ENCODE results near the gene GDF10. TPM values are rescaled to one million over a fixed set of nuclear protein-coding genes. Genes with fewer than 3 reads are reported as not detected.

Gene GDF10
- total RNA-seq, 2 experiments from 2014 or later = not detected

GRCh38 chr10:47296156-47296894 lies 3.7 kb upstream of the GDF10 start:
- ChIA-PET POLR2A (no interaction called here), CTCF (interaction anchor here (1.2 to 1.6 kb wide), 3 partner anchors 10 to 68 kb away, joined by 3 to 8 read pairs (median 4); no protein-coding TSS in a partner anchor)
- no peaks in the 10 kb centered on the region for H3K9me3 Mint-ChIP-seq (ENCODE audit: insufficient read depth)
- DNase-seq (no peak), ATAC-seq (no peak)
- peaks cover 37% of the 10 kb centered on the region for H3K27me3 Mint-ChIP-seq (ENCODE audit: low read depth)
- peaks cover 3% of the 10 kb centered on the region for H3K4me1 Mint-ChIP-seq (ENCODE audit: low read depth)
- H3K27ac Mint-ChIP-seq = no peak overlapping the region
- no peaks in the 10 kb centered on the region for H3K36me3 Mint-ChIP-seq (ENCODE audit: low read depth)
- H3K4me3 Mint-ChIP-seq = no peak overlapping the region

- no peaks in the 10 kb centered on the region for H3K36me3 Mint-ChIP-seq (ENCODE audit: low read depth)
- peaks cover 3% of the 10 kb centered on the region for H3K4me1 Mint-ChIP-seq (ENCODE audit: low read depth)
- ATAC-seq (no peak), DNase-seq (no peak)
- CTCF ChIA-PET = interaction anchor here (1.2 to 3.1 kb wide), 5 partner anchors 9 to 249 kb away, joined by 3 to 10 read pairs (median 6); no protein-coding TSS in a partner anchor
- H3K27ac Mint-ChIP-seq = no peak overlapping the region
- no peaks in the 10 kb centered on the region for H3K9me3 Mint-ChIP-seq (ENCODE audit: insufficient read depth)
- peaks cover 37% of the 10 kb centered on the region for H3K27me3 Mint-ChIP-seq (ENCODE audit: low read depth)
- H3K4me3 Mint-ChIP-seq = no peak overlapping the region
- POLR2A ChIA-PET = no interaction called here
Measured at GRCh38 chr10:47296941-47297340, 3.1 kb upstream of the GDF10 start.

GRCh38 chr10:47297866-47298540 lies 2.0 kb upstream of the GDF10 start:
- DNase-seq (no peak), ATAC-seq (no peak)
- CTCF ChIA-PET = interaction anchor here (1.2 to 3.1 kb wide), 7 partner anchors 8 to 250 kb away, joined by 3 to 10 read pairs (median 7); no protein-coding TSS in a partner anchor
- H3K4me1 Mint-ChIP-seq (ENCODE audit: low read depth) = peaks cover 3% of the 10 kb centered on the region
- H3K27ac Mint-ChIP-seq = no peak overlapping the region
- no peaks in the 10 kb centered on the region for H3K9me3 Mint-ChIP-seq (ENCODE audit: insufficient read depth)
- peaks cover 39% of the 10 kb centered on the region for H3K27me3 Mint-ChIP-seq (ENCODE audit: low read depth)
- no peak overlapping the region for H3K4me3 Mint-ChIP-seq
- POLR2A ChIA-PET = no interaction called here
- H3K36me3 Mint-ChIP-seq (ENCODE audit: low read depth) = no peaks in the 10 kb centered on the region

GRCh38 chr10:47298715-47299114 lies 1.3 kb upstream of the GDF10 start:
- no peak overlapping the region for H3K4me3 Mint-ChIP-seq
- no peak overlapping the region for H3K27ac Mint-ChIP-seq
- peaks cover 3% of the 10 kb centered on the region for H3K4me1 Mint-ChIP-seq (ENCODE audit: low read depth)
- POLR2A ChIA-PET = no interaction called here
- DNase-seq = no peak
- H3K27me3 Mint-ChIP-seq (ENCODE audit: low read depth) = peaks cover 40% of the 10 kb centered on the region
- CTCF ChIA-PET = interaction anchor here (1.3 to 3.1 kb wide), 3 partner anchors 13 to 250 kb away, joined by 7 to 10 read pairs (median 9); no protein-coding TSS in a partner anchor
- no peak for ATAC-seq
- no peaks in the 10 kb centered on the region for H3K36me3 Mint-ChIP-seq (ENCODE audit: low read depth)
- no peaks in the 10 kb centered on the region for H3K9me3 Mint-ChIP-seq (ENCODE audit: insufficient read depth)

GRCh38 chr10:47300429-47300931 lies 483 bp downstream of the GDF10 start:
- ATAC-seq = peak; percentile 22
- H3K27me3 Mint-ChIP-seq (ENCODE audit: low read depth) = peaks cover 38% of the 10 kb centered on the region
- H3K27ac Mint-ChIP-seq = no peak overlapping the region
- no peaks in the 10 kb centered on the region for H3K9me3 Mint-ChIP-seq (ENCODE audit: insufficient read depth)
- ChIA-PET CTCF (interaction anchor here (1.2 kb wide), 1 partner anchor 11 kb away, joined by 6 read pairs; no protein-coding TSS in a partner anchor), POLR2A (no interaction called here)
- peaks cover 3% of the 10 kb centered on the region for H3K4me1 Mint-ChIP-seq (ENCODE audit: low read depth)
- no peaks in the 10 kb centered on the region for H3K36me3 Mint-ChIP-seq (ENCODE audit: low read depth)
- peak overlapping the region; percentile 24 for H3K4me3 Mint-ChIP-seq
- DNase-seq = no peak

- Mint-ChIP-seq H3K27me3 (ENCODE audit: low read depth) (peaks cover 37% of the 10 kb centered on the region), H3K4me3 (no peak overlapping the region), H3K27ac (no peak overlapping the region), H3K9me3 (ENCODE audit: insufficient read depth) (no peaks in the 10 kb centered on the region), H3K4me1 (ENCODE audit: low read depth) (peaks cover 3% of the 10 kb centered on the region), H3K36me3 (ENCODE audit: low read depth) (no peaks in the 10 kb centered on the region)
- POLR2A ChIA-PET = no interaction called here
- ATAC-seq = no peak
- DNase-seq = no peak
- CTCF ChIA-PET = interaction anchor here (1.1 to 1.2 kb wide), 2 partner anchors 10 to 254 kb away, joined by 4 to 6 read pairs; no protein-coding TSS in a partner anchor
Measured at GRCh38 chr10:47301833-47302232, 1.8 kb downstream of the GDF10 start.

GRCh38 chr10:47303105-47303504 lies 3.1 kb downstream of the GDF10 start:
- Mint-ChIP-seq H3K36me3 (ENCODE audit: low read depth) (no peaks in the 10 kb centered on the region), H3K4me1 (ENCODE audit: low read depth) (peaks cover 3% of the 10 kb centered on the region), H3K27me3 (ENCODE audit: low read depth) (peaks cover 26% of the 10 kb centered on the region), H3K4me3 (no peak overlapping the region), H3K9me3 (ENCODE audit: insufficient read depth) (no peaks in the 10 kb centered on the region), H3K27ac (no peak overlapping the region)
- ATAC-seq (no peak), DNase-seq (no peak)
- POLR2A ChIA-PET = no interaction called here
- CTCF ChIA-PET = interaction anchor here (1.0 to 1.5 kb wide), 7 partner anchors 8 to 278 kb away, joined by 3 to 6 read pairs (median 5); no protein-coding TSS in a partner anchor

- POLR2A ChIA-PET = no interaction called here
- CTCF ChIA-PET = interaction anchor here (1.1 to 1.5 kb wide), 6 partner anchors 8 to 279 kb away, joined by 3 to 6 read pairs (median 5); no protein-coding TSS in a partner anchor
- no peak for ATAC-seq
Measured at GRCh38 chr10:47303866-47304265, 3.9 kb downstream of the GDF10 start.

GRCh38 chr10:47305566-47305965 lies 5.6 kb downstream of the GDF10 start:
- ATAC-seq (no peak), DNase-seq (no peak)
- Mint-ChIP-seq H3K4me3 (no peak overlapping the region), H3K9me3 (ENCODE audit: insufficient read depth) (no peaks in the 10 kb centered on the region), H3K4me1 (ENCODE audit: low read depth) (peaks cover 3% of the 10 kb centered on the region), H3K27ac (no peak overlapping the region), H3K36me3 (ENCODE audit: low read depth) (no peaks in the 10 kb centered on the region), H3K27me3 (ENCODE audit: low read depth) (peaks cover 14% of the 10 kb centered on the region)
- ChIA-PET CTCF (interaction anchor here (0.9 to 1.6 kb wide), 4 partner anchors 8 to 281 kb away, joined by 3 to 16 read pairs (median 5); no protein-coding TSS in a partner anchor), POLR2A (no interaction called here)

More at GRCh38 chr10:47303866-47304265, 3.9 kb downstream of the GDF10 start:
- H3K36me3 Mint-ChIP-seq (ENCODE audit: low read depth) = no peaks in the 10 kb centered on the region
- no peak for DNase-seq
- peaks cover 3% of the 10 kb centered on the region for H3K4me1 Mint-ChIP-seq (ENCODE audit: low read depth)
- no peaks in the 10 kb centered on the region for H3K9me3 Mint-ChIP-seq (ENCODE audit: insufficient read depth)
- H3K27ac Mint-ChIP-seq = no peak overlapping the region
- H3K27me3 Mint-ChIP-seq (ENCODE audit: low read depth) = peaks cover 21% of the 10 kb centered on the region
- H3K4me3 Mint-ChIP-seq = no peak overlapping the region

GRCh38 chr10:47306387-47307210 lies 6.6 kb downstream of the GDF10 start:
- ChIA-PET CTCF (interaction anchor here (1.1 to 1.6 kb wide), 3 partner anchors 9 to 258 kb away, joined by 4 to 16 read pairs (median 6); no protein-coding TSS in a partner anchor), POLR2A (no interaction called here)
- no peak overlapping the region for H3K27ac Mint-ChIP-seq
- ATAC-seq (no peak), DNase-seq (no peak)
- H3K9me3 Mint-ChIP-seq (ENCODE audit: insufficient read depth) = no peaks in the 10 kb centered on the region
- no peaks in the 10 kb centered on the region for H3K36me3 Mint-ChIP-seq (ENCODE audit: low read depth)
- H3K4me1 Mint-ChIP-seq (ENCODE audit: low read depth) = peaks cover 11% of the 10 kb centered on the region
- H3K4me3 Mint-ChIP-seq = no peak overlapping the region
- H3K27me3 Mint-ChIP-seq (ENCODE audit: low read depth) = peaks cover 7% of the 10 kb centered on the region

GRCh38 chr10:47307381-47307780 lies 7.4 kb downstream of the GDF10 start:
- no peak overlapping the region for H3K27ac Mint-ChIP-seq

More at GRCh38 chr10:47307381-47307780, 7.4 kb downstream of the GDF10 start:
- Mint-ChIP-seq H3K27me3 (ENCODE audit: low read depth) (peaks cover 4% of the 10 kb centered on the region), H3K4me3 (no peak overlapping the region), H3K9me3 (ENCODE audit: insufficient read depth) (no peaks in the 10 kb centered on the region), H3K36me3 (ENCODE audit: low read depth) (no peaks in the 10 kb centered on the region), H3K4me1 (ENCODE audit: low read depth) (peaks cover 18% of the 10 kb centered on the region)
- CTCF ChIA-PET = interaction anchor here (1.0 to 9.4 kb wide), 2 partner anchors 47 to 260 kb away, joined by 5 to 238 read pairs; no protein-coding TSS in a partner anchor
- DNase-seq (no peak), ATAC-seq (no peak)
- POLR2A ChIA-PET = no interaction called here

Measured in activated CD8-positive, alpha-beta T cell treated with anti-CD3 and anti-CD28 coated beads, Interleukin-2, amount 10 ng/mL, durations not matched to agents 7 days and 5 days (primary cell).